Vagina (tissue), 2 donors: ENCODE results near the gene MYBPHL.

Experiments used
- CTCF ChIP-seq, 3 experiments: fragments of 450-650 bp in 2 of 3; fragments of 200-600 bp in 1 of 3; sonication (generic) in 1 of 3; IDR thresholded peaks; one replicate each; pipeline ENCODE4 v1.5.1; 2017 to 2019; ENCODE audit warnings: antibody characterized with exemption in 3 of 3, mild to moderate bottlenecking in 2 of 3, moderate library complexity in 2 of 3
- POLR2A ChIP-seq, 2 donors: fragments of 450-650 bp; IDR thresholded peaks; one replicate each; pipeline ENCODE4 v1.6.1; 2017; ENCODE audit warnings: antibody characterized with exemption in 2 of 2, mild to moderate bottlenecking in 2 of 2, moderate library complexity in 2 of 2

DNA sequence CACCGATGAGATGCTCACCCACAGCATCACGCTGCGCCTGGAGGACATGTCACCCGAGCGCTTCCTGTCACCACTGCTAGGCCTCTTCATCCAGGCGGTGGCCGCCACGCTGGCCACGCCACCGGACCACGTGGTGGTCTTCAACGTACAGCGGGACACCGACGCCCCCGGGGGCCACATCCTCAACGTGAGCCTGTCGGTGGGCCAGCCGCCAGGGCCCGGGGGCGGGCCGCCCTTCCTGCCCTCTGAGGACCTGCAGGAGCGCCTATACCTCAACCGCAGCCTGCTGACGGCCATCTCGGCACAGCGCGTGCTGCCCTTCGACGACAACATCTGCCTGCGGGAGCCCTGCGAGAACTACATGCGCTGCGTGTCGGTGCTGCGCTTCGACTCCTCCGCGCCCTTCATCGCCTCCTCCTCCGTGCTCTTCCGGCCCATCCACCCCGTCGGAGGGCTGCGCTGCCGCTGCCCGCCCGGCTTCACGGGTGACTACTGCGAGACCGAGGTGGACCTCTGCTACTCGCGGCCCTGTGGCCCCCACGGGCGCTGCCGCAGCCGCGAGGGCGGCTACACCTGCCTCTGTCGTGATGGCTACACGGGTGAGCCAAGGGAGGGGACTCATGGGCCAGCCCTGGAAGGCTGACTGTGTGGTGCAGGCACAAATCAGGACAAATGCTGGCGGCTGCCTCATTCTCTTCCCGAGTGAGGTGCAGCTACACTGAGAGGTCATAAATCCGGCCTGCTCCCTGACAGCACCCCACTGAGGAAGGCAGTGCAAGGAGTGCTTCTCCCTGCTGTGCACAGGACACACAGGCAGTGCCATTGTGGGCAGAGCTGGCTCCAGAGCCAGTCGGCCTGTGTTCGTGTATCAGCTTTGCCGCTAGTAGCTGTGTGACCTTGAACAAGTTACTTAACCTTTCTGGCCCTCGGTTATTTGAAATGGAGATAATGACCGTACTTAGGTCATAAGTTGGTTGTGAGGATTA is 48.0 kb downstream of the MYBPHL start:
- no peak for TF ChIP-seq POLR2A (IDR thresholded peaks at IDR 0.05)
- no peak for TF ChIP-seq CTCF (IDR thresholded peaks at IDR 0.05)
